ENCODE results near the gene BBS9. TPM values are rescaled to one million over a fixed set of nuclear protein-coding genes. Genes with fewer than 3 reads are reported as not detected.

Gene BBS9
- total RNA-seq, 2 donors from 2014 or later, result 10.8 to 13.5 TPM

- H3K27ac Mint-ChIP-seq, result no peak overlapping the region
- no peaks in the 10 kb centered on the region for H3K36me3 Mint-ChIP-seq (ENCODE audit: insufficient read depth in 2 of 2)
- ATAC-seq (replicated peaks in 1 of 2), result no peak
- no peak overlapping the region for H3K4me3 Mint-ChIP-seq
- no peaks in the 10 kb centered on the region for H3K4me1 Mint-ChIP-seq (ENCODE audit: low read depth)
- H3K27me3 Mint-ChIP-seq (ENCODE audit: low read depth), result no peaks in the 10 kb centered on the region
- DNase-seq, result no peak
- peaks cover 0 to 3% of the 10 kb centered on the region in 2 donors for H3K9me3 Mint-ChIP-seq
Measured at GRCh38 chr7:33554046-33554445, 424.7 kb downstream of the BBS9 start.

GRCh38 chr7:33554576-33554975 is 425.2 kb downstream of the BBS9 start:
- no peaks in the 10 kb centered on the region for H3K36me3 Mint-ChIP-seq (ENCODE audit: insufficient read depth in 2 of 2)
- H3K27me3 Mint-ChIP-seq (ENCODE audit: low read depth), result no peaks in the 10 kb centered on the region
- no peak overlapping the region for H3K4me3 Mint-ChIP-seq
- no peak for ATAC-seq (replicated peaks in 1 of 2)
- DNase-seq, result no peak
- H3K9me3 Mint-ChIP-seq, result peaks cover 0 to 3% of the 10 kb centered on the region in 2 donors
- no peaks in the 10 kb centered on the region for H3K4me1 Mint-ChIP-seq (ENCODE audit: low read depth)
- no peak overlapping the region for H3K27ac Mint-ChIP-seq

GRCh38 chr7:33556472-33556871 is 427.1 kb downstream of the BBS9 start:
- no peaks in the 10 kb centered on the region for H3K4me1 Mint-ChIP-seq (ENCODE audit: low read depth)
- H3K36me3 Mint-ChIP-seq (ENCODE audit: insufficient read depth in 2 of 2), result no peaks in the 10 kb centered on the region
- DNase-seq (no peak), ATAC-seq (replicated peaks in 1 of 2) (no peak)
- H3K4me3 Mint-ChIP-seq, result no peak overlapping the region
- H3K9me3 Mint-ChIP-seq, result peaks cover 0 to 3% of the 10 kb centered on the region in 2 donors
- no peaks in the 10 kb centered on the region for H3K27me3 Mint-ChIP-seq (ENCODE audit: low read depth)
- no peak overlapping the region for H3K27ac Mint-ChIP-seq

GRCh38 chr7:33558549-33559323 is 429.4 kb downstream of the BBS9 start:
- H3K27ac Mint-ChIP-seq, result no peak overlapping the region
- ATAC-seq (replicated peaks in 1 of 2), result no peak
- H3K36me3 Mint-ChIP-seq (ENCODE audit: insufficient read depth in 2 of 2), result no peaks in the 10 kb centered on the region
- no peaks in the 10 kb centered on the region for H3K27me3 Mint-ChIP-seq (ENCODE audit: low read depth)
- no peak for DNase-seq
- H3K4me3 Mint-ChIP-seq, result no peak overlapping the region
- H3K9me3 Mint-ChIP-seq, result peaks cover 0 to 3% of the 10 kb centered on the region in 2 donors
- no peaks in the 10 kb centered on the region for H3K4me1 Mint-ChIP-seq (ENCODE audit: low read depth)

GRCh38 chr7:33559324-33559710 is 430.0 kb downstream of the BBS9 start:
- Mint-ChIP-seq H3K4me3 (no peak overlapping the region), H3K27ac (no peak overlapping the region), H3K36me3 (ENCODE audit: insufficient read depth in 2 of 2) (no peaks in the 10 kb centered on the region), H3K27me3 (ENCODE audit: low read depth) (no peaks in the 10 kb centered on the region), H3K9me3 (peaks cover 0 to 3% of the 10 kb centered on the region in 2 donors), H3K4me1 (ENCODE audit: low read depth) (no peaks in the 10 kb centered on the region)
- ATAC-seq (replicated peaks in 1 of 2) (no peak), DNase-seq (no peak)

- Mint-ChIP-seq H3K4me1 (ENCODE audit: low read depth) (no peaks in the 10 kb centered on the region), H3K36me3 (ENCODE audit: insufficient read depth in 2 of 2) (no peaks in the 10 kb centered on the region), H3K27ac (no peak overlapping the region), H3K9me3 (peaks cover 0 to 3% of the 10 kb centered on the region in 2 donors), H3K4me3 (no peak overlapping the region), H3K27me3 (ENCODE audit: low read depth) (no peaks in the 10 kb centered on the region)
- no peak for DNase-seq
- ATAC-seq (replicated peaks in 1 of 2), result no peak
Measured at GRCh38 chr7:33562996-33563395, 433.6 kb downstream of the BBS9 start.

- ATAC-seq (replicated peaks in 1 of 2), result no peak
- no peaks in the 10 kb centered on the region for H3K4me1 Mint-ChIP-seq (ENCODE audit: low read depth)
- no peaks in the 10 kb centered on the region for H3K36me3 Mint-ChIP-seq (ENCODE audit: insufficient read depth in 2 of 2)
- DNase-seq, result no peak
- H3K9me3 Mint-ChIP-seq, result no peaks in the 10 kb centered on the region
- no peak overlapping the region for H3K4me3 Mint-ChIP-seq
- H3K27ac Mint-ChIP-seq, result no peak overlapping the region
- H3K27me3 Mint-ChIP-seq (ENCODE audit: low read depth), result no peaks in the 10 kb centered on the region
Measured at GRCh38 chr7:33563651-33564050, 434.3 kb downstream of the BBS9 start.

- peaks cover 0 to 8% of the 10 kb centered on the region in 2 donors for H3K9me3 Mint-ChIP-seq
- no peak for ATAC-seq (replicated peaks in 1 of 2)
- no peak overlapping the region for H3K27ac Mint-ChIP-seq
- no peaks in the 10 kb centered on the region for H3K27me3 Mint-ChIP-seq (ENCODE audit: low read depth)
- no peak for DNase-seq
- H3K36me3 Mint-ChIP-seq (ENCODE audit: insufficient read depth in 2 of 2), result peaks cover 2 to 4% of the 10 kb centered on the region in 2 donors
- no peaks in the 10 kb centered on the region for H3K4me1 Mint-ChIP-seq (ENCODE audit: low read depth)
- no peak overlapping the region for H3K4me3 Mint-ChIP-seq
Measured at GRCh38 chr7:33578166-33578565, 448.8 kb downstream of the BBS9 start.

- Mint-ChIP-seq H3K36me3 (ENCODE audit: insufficient read depth in 2 of 2) (peaks cover 0 to 4% of the 10 kb centered on the region in 2 donors), H3K27ac (no peak overlapping the region), H3K27me3 (ENCODE audit: low read depth) (no peaks in the 10 kb centered on the region), H3K4me3 (no peak overlapping the region), H3K4me1 (ENCODE audit: low read depth) (no peaks in the 10 kb centered on the region), H3K9me3 (peaks cover 0 to 8% of the 10 kb centered on the region in 2 donors)
- no peak for DNase-seq
- ATAC-seq (replicated peaks in 1 of 2), result no peak
Measured at GRCh38 chr7:33578881-33579672, 449.7 kb downstream of the BBS9 start.

- no peak overlapping the region for H3K27ac Mint-ChIP-seq
- no peaks in the 10 kb centered on the region for H3K4me1 Mint-ChIP-seq (ENCODE audit: low read depth)
- H3K36me3 Mint-ChIP-seq (ENCODE audit: insufficient read depth in 2 of 2), result peaks cover 0 to 4% of the 10 kb centered on the region in 2 donors
- no peaks in the 10 kb centered on the region for H3K27me3 Mint-ChIP-seq (ENCODE audit: low read depth)
- no peak overlapping the region for H3K4me3 Mint-ChIP-seq
- peaks cover 0 to 8% of the 10 kb centered on the region in 2 donors for H3K9me3 Mint-ChIP-seq
- ATAC-seq (replicated peaks in 1 of 2), result no peak
- DNase-seq, result no peak
Measured at GRCh38 chr7:33579673-33579960, 450.3 kb downstream of the BBS9 start.

- peaks cover 0 to 3% of the 10 kb centered on the region in 2 donors for H3K9me3 Mint-ChIP-seq
- H3K4me3 Mint-ChIP-seq, result no peak overlapping the region
- H3K27me3 Mint-ChIP-seq (ENCODE audit: low read depth), result no peaks in the 10 kb centered on the region
- ATAC-seq (replicated peaks in 1 of 2), result no peak
- H3K4me1 Mint-ChIP-seq (ENCODE audit: low read depth), result no peaks in the 10 kb centered on the region
- no peak overlapping the region for H3K27ac Mint-ChIP-seq
- H3K36me3 Mint-ChIP-seq (ENCODE audit: insufficient read depth in 2 of 2), result no peaks in the 10 kb centered on the region
- no peak for DNase-seq
Measured at GRCh38 chr7:33581236-33581635, 451.9 kb downstream of the BBS9 start.

- Mint-ChIP-seq H3K4me1 (ENCODE audit: low read depth) (no peaks in the 10 kb centered on the region), H3K9me3 (no peaks in the 10 kb centered on the region), H3K27ac (no peak overlapping the region), H3K27me3 (ENCODE audit: low read depth) (no peaks in the 10 kb centered on the region), H3K36me3 (ENCODE audit: insufficient read depth in 2 of 2) (no peaks in the 10 kb centered on the region), H3K4me3 (no peak overlapping the region)
- DNase-seq (no peak), ATAC-seq (replicated peaks in 1 of 2) (no peak)
Measured at GRCh38 chr7:33582104-33582503, 452.7 kb downstream of the BBS9 start.

- Mint-ChIP-seq H3K4me3 (no peak overlapping the region), H3K36me3 (ENCODE audit: insufficient read depth in 2 of 2) (no peaks in the 10 kb centered on the region), H3K9me3 (no peaks in the 10 kb centered on the region), H3K27me3 (ENCODE audit: low read depth) (no peaks in the 10 kb centered on the region), H3K4me1 (ENCODE audit: low read depth) (no peaks in the 10 kb centered on the region), H3K27ac (no peak overlapping the region)
- DNase-seq (no peak), ATAC-seq (replicated peaks in 1 of 2) (no peak)
Measured at GRCh38 chr7:33582533-33582932, 453.2 kb downstream of the BBS9 start.

Data from activated T-cell treated with anti-CD3 and anti-CD28 coated beads, Interleukin-2, amount 50 U/mL, for 72 hours (primary cell).